Measurements from ENCODE around the gene HIPK4.
"Not testable (repeated sequence)": the region's sequence is repeated elsewhere in the genome, so short reads cannot be mapped to it uniquely, and the experiment has no call there.

Gene HIPK4

GRCh38 chr19:40416918-40417642 is 27.1 kb upstream of the HIPK4 start:
- peak; percentile 44 to 63 (median 46) for DNase-seq

DNA sequence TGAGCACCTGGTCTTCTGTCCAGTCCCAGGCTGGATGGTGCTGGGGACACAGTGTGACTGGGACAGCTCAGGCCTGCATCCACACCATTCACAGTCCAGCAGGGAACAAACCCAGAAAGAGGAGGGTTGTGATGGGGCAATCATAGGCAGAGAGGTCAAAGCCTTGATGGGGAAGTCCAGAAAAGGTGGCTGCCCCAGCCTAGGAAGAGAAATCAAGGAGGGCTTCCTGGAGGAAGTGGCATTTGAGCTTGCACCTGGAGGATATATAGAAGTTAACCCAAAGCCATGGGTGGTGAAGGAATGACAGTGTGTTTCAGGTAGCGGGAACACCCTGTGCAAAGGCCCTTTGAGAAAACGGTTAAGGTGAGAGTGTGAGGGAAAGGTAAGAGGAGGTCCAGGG is 25.8 kb upstream of the HIPK4 start:
- DNase-seq: no peak

DNA sequence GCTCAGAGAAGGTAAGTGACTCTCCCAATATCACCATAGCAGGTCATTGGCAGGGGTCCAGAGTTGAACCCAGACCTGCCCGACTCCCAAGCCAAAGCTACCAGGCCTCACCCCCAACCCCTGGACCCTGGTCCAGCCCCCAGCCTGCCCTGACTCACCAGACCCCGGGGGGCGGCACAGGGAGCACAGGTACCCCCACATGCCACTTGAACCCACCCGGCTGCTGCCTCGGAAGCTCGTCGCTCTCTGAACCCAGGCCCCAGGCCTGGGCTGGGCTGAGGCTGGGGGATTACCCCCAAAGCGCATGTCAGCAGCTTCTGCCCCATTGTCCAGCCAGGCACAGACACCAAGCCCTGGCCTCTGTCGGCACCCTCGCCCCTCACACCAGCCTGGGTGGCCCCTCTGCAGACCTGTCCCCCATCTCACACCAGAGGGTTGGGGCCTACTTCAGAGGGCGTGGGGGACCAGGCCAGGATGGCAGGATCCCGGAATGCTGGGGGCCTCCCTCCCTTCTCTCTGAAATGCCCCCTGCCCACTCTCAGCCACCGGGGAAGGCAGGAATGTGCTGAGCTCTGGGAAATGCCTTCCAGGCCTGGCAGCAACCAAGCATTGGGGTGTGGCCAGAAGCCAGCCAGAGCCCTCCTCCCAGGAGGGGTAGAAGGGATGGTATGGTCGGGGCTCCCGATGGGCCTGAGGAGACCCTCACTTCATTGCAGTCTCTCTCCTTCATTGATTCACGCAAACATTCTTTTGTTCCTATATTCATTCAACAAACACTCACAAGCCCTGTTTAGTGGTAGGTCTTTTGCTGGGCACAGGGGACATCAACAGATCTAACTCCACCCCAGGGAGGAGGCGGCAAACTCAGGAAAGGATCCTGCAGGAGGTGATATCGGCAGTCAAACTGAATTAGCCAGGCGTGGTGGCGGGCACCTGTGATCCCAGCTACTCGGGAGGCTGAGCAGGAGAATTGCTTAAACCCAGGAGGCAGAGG is 24.9 kb upstream of the HIPK4 start:
- DNase-seq: no peak

DNA sequence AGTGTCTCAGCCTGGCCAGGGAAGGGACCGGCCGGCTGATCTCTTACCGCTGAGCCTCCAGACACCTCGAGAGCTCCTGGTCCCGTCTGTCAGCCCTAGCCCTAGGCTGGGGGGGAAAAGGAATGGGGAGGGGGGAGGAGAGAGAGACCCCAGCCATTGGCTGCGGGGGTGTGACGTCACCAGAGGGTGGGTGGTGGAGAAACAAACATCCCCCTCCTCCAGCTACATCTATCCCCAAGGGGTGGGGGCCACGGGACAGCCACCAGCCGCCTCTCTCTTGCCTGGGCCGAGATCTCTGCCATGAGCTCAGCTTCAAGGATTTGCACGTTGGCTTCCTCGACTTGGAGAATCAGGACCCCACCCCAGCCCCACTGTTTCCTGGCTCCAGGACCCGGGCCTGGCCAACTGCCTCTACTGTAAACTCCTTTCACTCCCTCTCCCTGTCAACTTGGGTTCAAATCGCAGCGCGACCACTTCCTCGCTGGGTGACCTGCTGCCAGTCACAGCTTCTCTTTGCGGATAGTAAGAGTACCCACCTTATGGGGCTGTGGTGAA is 23.4 kb upstream of the HIPK4 start, which contains the start of gene PRX:
PRX (minus strand) TSS at position 88 of the 555 bp plus-strand sequence. CDS start 5,446 bp downstream, outside the sequence.
- no peak for DNase-seq

DNA sequence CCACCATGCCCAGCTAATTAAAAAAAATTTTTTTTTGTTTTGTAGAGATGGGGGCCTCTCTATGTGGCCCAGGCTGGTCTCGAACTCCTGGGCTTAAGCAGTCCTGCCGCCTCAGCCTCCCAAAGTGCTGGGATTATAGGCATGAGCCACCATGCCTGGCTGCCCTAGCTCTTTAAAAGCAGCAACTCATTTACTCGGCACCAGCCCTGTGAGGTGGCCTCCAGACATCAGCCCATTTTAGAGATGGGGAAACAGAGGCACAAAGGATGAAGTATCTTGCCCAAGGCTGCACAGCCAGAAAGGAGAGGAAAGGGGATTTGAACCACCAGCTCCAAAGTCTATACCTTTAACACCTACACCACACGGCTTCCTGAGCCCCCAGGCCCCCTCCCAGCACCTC is 22.9 kb upstream of the HIPK4 start:
- DNase-seq: no peak

GRCh38 chr19:40411958-40412499 is 22.0 kb upstream of the HIPK4 start:
- no peak for DNase-seq

GRCh38 chr19:40411125-40411842 is 21.3 kb upstream of the HIPK4 start:
- no peak for DNase-seq

DNA sequence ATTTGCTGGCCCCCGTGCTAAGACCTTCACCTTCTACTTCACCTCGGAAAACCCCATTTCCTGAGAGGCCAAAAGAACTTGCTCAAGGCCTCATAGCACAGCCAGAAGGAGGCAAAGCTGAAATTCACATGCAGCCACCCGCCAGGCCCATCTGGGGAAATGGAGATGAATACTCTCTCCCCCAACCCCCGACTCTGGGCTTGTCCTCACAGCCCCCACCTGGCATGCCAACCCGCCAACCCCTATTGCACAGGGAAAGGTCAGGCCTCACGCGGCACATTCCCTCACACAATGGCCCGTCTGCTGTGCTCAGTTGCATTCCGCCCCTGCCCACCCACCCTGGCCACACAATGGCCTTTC is 20.0 kb upstream of the HIPK4 start:
- no peak for DNase-seq

GRCh38 chr19:40408598-40408925 is 18.6 kb upstream of the HIPK4 start:
- not testable (repeated sequence) for DNase-seq

GRCh38 chr19:40407714-40408597 is 18.0 kb upstream of the HIPK4 start:
- no peak for DNase-seq

- peak; percentile 88 to 97 (median 94) for DNase-seq
These were observed 13.4 kb upstream of the HIPK4 start for GRCh38 chr19:40403262-40403984.

DNA sequence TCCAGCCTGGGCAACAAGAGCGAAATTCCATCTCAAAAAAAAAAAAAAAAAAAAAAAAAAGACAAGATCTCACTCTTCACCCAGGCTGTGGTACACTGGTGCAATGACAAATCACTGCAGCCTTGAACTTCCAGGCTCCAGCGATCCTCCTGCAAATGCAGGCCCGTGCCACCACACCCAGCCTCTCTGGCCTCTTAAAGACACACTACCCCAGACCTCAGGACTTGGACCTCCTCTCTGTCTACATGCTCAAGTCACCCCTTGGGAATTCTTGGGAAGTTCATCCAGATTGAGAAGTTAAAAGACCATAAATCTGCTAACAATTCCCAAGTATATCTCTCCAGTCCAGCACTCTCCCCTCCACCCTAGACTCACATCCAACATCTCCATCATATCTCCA is 10.6 kb upstream of the HIPK4 start:
- no peak for DNase-seq

DNA sequence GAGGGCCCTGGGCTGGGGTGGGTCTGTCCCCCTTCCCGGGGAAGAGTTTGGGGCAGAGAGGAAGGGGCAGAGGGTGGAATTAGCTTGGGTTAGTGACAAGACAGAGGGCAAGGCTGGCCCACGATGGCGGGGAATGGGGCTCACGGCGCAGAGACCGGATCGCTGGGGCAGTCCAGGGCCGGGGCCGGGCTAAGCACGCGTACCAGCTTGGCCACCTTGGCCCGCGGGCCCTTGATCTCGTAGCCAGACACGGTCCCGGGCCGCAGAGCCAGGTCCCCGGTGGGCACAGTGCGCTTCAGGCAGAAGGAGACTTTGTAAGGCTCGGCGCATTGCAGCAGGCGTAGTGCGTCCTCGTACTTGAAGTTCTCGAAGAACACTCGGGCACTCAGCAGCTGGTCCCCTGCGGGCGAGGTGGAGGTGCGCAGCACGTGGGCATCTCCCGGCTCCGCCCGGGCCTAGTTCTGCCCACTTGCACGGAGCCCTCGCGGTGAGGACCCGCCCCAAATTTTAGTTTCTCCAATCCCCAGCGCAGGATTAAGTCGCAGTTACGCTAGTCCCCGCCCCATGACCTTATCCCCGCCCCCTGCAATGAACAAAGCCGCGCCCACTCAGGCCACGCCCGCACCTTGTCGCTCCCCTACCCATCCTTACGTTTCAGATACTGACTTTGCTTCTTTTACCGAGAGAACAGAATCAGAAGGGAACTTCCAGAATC is 8.6 kb upstream of the HIPK4 start:
- peak; percentile 65 to 85 (median 65) for DNase-seq

GRCh38 chr19:40397568-40397906 is 7.6 kb upstream of the HIPK4 start:
- DNase-seq: no peak

DNA sequence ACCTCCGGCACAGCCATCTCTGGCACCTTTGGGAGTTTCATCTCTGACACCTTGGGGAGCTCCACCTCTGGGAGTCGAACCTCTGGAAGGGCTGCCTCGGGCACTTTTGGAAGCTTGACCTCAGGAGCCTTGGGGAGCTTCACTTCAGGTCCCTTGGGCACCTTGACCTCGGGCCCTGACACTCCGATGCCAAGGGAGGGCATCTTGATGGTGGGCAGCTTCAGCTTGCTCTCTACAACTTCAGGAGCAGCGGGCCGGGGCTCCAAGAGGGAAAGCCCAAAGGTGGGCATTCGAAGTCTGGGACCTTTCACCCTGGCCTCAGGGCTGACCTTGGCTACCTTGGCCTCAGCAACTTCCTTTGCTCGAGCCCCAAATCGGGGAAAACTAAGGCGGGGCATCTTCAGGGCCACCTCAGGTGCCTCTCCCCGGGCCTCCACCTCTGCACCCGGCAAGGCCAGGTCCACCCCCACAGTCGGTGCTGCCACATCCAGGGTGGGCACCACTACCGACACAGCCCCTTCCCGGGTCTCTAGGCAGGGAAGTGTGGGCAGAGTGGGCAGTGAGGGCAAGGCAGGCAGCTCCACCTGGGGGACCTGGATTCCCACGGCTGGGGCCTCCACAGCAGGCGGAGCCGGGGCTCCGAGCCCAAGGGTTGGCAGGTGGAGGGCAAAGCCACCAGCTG is 7.0 kb upstream of the HIPK4 start:
- DNase-seq: no peak

- DNase-seq: no peak
These were observed 6.0 kb upstream of the HIPK4 start for GRCh38 chr19:40395956-40396355.

DNA sequence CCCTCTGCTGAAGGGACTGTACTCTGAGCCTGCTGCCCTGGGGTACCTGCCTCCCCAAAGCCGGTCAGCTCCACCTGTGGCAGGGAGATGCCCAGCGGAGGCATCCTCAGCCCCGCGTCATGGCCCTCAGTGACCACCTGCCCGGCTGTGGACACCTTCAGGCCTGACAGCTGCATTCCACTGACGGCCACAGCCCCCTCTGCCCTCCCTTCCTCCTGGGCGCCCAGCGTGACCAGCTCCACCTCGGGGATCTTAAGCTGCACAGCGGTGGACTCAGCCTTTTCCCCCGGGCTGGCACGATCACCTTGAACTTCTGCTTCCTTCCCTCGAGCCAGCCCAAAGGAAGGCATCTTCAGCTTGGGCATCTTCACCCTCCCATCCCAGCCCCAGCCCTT is 4.8 kb upstream of the HIPK4 start:
- DNase-seq: no peak

DNA sequence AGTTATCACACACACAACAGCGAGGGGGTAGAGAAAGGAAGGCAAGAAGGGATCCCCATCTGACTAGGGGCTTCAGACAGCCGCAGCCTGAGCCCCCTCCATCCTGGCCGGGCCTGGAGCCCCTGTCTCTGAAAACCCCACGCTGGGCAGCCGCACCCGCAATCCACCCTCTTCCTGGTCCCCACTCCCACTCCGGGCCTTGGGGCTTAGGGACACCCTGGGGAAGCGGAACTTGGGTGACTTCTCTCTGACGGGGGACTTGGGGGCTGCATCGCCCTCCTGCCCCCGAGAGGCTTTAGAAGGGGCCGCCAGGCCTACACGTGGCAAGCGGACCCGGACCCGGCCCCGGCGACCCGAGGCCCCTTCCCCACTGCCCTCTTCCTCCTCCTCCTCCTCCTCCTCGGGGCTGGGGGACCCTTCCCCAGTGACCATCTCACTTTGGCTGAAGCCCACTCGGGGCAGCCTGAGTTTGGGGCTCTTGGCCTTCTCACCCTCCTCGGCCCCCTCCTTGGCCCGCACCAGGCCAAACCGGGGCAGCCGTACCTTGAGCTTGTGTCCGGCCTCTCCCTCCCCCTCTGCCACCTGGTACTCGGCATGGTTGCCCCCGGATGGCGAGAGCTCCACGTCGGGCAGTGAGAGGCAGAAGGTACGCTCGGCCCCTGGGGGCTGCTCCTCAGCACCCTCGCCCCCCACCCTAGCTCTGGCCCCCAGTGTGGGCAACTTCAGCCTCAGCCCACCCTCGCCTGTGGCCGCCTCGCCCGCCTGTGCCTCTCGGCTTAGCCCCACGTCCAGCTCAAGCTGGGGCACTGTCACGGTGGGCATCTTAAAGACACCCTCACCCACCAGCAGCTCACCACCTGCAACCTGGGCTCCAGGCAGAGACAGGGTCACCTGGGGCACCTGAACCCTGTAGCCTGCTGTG is 4.2 kb upstream of the HIPK4 start:
- no peak for DNase-seq

Data from suppressor macrophage treated with lipopolysaccharide for 1 hour (primary cell).